Erythroblast (primary cell): ENCODE measurements around the gene VEGFC.

Experiments used
- GATA1 ChIP-seq: IDR thresholded peaks from 2 replicates; pipeline ENCODE4 v1.6.1; 2011; ENCODE audit warnings: low read depth, mild to moderate bottlenecking, control low read depth, low read length, moderate library complexity
- POLR2A ChIP-seq: IDR thresholded peaks from 2 replicates; pipeline ENCODE4 v1.6.1; 2011; ENCODE audit warnings: mild to moderate bottlenecking, low read length

GRCh38 chr4:176817204-176817603 lies 24.5 kb upstream of the VEGFC start:
- no peak for TF ChIP-seq POLR2A
- no peak for TF ChIP-seq GATA1
